ENCODE measurements around the gene CHRNB4. TPM values are rescaled to one million over a fixed set of nuclear protein-coding genes. Genes with fewer than 3 reads are reported as not detected.

The CHRNB4 gene
- polyA plus RNA-seq, 3 donors = 0.03 TPM; not detected in 1

DNA sequence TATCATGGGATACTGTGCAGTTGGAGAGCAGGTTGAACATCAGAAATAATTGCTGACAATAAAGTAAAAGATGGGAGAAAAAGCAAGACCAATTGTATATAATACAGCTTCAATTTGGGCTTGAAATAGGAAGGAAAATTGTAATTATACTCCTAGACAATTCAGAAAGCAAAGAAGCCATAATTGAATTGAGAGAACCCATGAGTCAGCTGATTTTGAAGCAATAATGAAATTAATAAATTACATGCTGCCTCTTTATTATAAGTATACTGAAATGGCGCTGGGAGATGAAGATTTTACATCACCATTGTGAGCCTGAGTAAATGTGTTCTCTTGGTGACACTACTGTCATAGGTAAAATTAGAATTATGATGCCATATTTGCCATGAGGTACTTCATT, 43.4 kb downstream of the CHRNB4 start:
- H3K27ac ChIP-seq (ENCODE audit: low read depth, low read length) = no peak overlapping the region
- WGBS, 3 donors = 94 to 97% (median 97%) methylated on average over 1 of the region's 1 CpG

DNA sequence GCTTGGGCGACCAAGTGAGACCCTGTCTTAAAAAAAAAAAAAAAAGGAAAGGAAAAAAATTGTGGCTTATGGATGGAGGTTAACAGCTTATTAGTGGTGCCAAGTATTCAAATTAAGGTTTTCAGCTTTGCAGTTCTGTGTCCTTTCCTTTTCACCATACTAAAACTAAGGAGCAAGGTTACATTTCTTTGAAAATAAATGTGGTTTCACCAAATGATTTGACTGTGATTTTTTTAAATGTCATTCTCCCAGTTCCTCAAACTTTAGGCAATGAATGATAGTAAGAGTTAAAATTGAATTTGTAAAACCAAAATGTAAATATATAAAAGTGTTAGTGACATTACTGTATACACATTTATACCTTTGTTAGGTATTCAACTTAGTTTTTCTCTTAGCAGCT, 66.1 kb downstream of the CHRNB4 start:
- WGBS, 3 donors = 93 to 100% (median 100%) methylated on average over 1 of the region's 1 CpG
- no peak overlapping the region for H3K27ac ChIP-seq (ENCODE audit: low read depth, low read length)

Other genes with a start within 250 kb of the CHRNB4 start
- gene IREB2, start 203.0 kb downstream of the CHRNB4 start, polyA plus RNA-seq = 10 to 100 TPM in 2 of 3 donors, 1 to 10 TPM in 1; 7.5 to 16.9 (median 15.4) TPM
- 1 to 10 TPM; 2.2 to 3.9 (median 3.4) TPM for gene HYKK, start 133.6 kb downstream of the CHRNB4 start, polyA plus RNA-seq
- 100 to 1,000 TPM in 2 of 3 donors, 10 to 100 TPM in 1; 60.9 to 243 (median 159) TPM for gene PSMA4, start 100.8 kb downstream of the CHRNB4 start, polyA plus RNA-seq
- 1 to 10 TPM; 1.1 to 1.3 (median 1.1) TPM for gene CHRNA5, start 75.7 kb downstream of the CHRNB4 start, polyA plus RNA-seq
- gene CHRNA3, start 20.2 kb downstream of the CHRNB4 start, polyA plus RNA-seq = under 1 TPM in 1 of 3 donors, not detected in 2; 0.15 TPM
- 1 to 10 TPM in 2 of 3 donors, under 1 TPM in 1; 0.90 to 7.8 (median 1.9) TPM for gene ADAMTS7, start 170.3 kb upstream of the CHRNB4 start, polyA plus RNA-seq
- 100 to 1,000 TPM; 111 to 418 (median 276) TPM for gene MORF4L1, start 231.7 kb upstream of the CHRNB4 start, polyA plus RNA-seq

Data from adipose tissue (tissue), 3 donors.